ENCODE results near the gene IVD.

IVD gene

DNA sequence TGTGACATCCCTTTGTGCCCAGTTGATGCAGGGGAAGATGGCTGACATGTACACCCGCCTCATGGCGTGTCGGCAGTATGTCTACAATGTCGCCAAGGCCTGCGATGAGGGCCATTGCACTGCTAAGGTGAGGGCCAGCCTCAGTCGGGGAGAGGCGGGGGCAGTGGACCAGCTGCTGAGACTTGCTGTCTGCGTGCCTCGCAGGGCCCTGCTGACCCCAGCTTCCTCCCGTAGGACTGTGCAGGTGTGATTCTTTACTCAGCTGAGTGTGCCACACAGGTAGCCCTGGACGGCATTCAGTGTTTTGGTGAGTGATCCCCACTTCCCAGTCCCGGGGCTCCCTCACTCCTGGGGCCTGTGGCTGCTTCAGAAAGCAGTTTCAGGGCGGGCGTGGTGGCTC lies 10.5 kb downstream of the IVD start:
- DNase-seq, result no peak

- no peak for DNase-seq
These were observed 12.5 kb downstream of the IVD start for GRCh38 chr15:40418126-40418525.

DNA sequence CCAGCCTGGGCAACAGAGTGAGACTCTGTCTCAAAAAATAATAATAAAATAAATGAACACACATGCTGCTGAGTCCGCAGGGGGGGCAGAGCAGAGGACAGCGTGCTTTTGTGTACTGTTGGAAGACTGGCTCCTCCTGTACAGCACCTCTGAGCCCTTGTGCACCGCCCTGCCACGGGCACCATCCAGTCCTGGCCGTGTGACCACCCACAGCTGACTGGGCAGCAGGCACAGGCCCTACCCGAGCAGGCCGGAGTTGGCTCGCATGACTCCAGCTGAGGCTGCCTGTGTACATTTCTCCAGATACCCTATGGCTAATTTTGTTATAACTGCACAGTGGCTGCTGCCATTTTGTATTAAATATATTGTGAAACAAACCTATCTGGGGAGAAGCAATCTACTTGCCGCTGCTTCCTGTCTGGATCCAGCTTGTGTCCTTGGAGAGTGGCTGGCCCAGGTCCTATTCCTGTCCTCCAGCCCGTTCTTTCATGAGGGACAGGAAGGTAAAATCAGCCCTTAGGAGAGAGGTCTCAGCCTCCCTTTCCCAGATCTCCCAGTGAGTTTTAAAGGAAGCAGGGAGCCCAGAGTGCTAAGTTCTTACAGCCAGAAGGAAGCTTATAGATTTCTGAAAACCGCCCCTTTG lies 14.6 kb downstream of the IVD start:
- DNase-seq, result no peak

DNA sequence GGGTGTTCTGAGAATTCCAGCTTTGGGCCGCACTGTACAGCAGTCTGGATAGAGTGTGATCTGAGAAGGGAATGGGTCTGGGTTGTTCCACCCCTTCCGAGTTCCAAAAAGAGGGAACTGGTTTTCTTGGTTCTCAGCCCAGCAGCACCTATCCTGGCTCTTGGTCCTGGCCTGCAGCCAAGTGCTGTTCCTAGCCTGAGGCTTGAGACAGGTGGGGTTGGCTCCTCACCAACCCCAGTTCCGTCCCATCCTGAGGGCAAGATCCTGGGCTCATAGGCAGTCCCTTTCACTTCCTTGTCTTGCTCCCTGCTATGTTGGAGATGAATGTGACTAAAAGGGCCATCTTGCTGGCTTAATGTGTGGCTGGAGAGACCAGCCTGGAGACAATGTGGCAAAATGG lies 15.2 kb downstream of the IVD start:
- DNase-seq, result no peak

- peak; percentile 75 to 81 for DNase-seq
These were observed 15.9 kb downstream of the IVD start for GRCh38 chr15:40421246-40422157.

DNA sequence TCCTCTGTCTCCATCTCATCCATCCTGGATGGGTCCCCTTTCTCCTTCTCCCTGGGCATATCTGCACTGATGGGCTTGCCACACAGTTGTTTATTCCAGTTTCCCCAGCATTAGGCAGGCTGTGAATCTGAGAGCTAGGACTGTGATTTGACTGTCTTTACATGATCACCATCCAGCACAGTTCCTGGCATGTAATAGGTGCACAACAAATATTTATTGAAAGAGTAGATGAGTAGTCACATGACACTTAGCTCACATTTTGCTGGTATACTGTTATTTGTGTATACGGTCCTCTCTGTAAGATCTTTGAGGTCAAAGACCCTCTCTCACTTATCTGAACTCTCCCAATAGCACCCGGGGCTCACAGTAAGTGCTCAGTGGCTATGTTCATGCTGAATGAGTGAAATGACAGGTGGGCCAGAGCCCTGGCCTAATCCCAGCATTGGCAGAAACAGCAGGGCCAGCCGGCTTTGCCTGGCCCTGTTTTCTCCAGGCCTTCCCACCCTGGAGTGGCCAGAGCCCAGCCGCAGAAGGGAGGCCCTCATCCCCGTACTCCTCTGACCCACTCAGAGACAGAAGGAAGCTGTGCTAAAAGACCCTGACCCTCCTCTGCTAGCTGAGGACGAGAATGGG lies 19.0 kb downstream of the IVD start:
- DNase-seq, result no peak

DNA sequence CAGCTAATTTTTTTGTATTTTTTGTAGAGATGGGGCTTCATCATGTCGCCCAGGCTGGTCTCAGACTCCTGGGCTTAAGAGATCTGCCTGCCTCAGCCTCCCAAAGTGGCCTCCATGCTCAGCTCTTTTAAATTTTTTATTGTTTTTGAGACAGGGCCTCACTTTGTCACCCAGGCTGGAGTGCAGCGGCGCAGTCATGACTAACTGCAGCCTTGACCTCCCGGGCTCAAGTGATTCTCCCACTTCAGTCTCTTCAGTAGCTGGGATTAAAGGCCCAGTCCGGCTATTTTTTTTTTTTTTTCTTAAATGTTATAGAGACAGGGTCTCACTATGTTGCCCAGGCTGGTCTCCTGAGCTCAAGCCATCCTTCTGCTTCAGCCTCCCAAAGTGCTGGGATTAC lies 20.1 kb downstream of the IVD start:
- no peak for DNase-seq

- no peak for DNase-seq
These were observed 21.6 kb downstream of the IVD start for GRCh38 chr15:40427188-40427587.

DNA sequence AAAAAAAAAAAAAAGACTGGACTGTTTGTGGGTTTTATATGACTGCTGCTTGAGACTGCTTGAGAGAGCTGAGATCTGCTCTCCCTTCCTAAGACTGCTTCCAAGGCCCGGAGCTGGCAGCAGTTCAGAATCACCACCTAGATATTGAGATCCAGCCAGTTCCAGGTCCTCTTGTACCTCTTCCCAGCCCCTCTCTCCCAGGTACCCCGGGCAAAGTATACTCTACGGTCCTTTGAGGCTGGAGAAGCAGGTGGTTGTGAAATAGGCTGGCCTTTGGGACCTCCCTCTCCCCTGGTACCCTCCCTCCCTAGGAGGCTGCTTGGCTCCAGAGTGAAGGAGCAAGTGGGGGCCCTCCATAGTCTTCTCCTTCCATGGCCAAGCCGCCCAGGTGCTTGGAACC lies 22.6 kb downstream of the IVD start:
- DNase-seq, result no peak

DNA sequence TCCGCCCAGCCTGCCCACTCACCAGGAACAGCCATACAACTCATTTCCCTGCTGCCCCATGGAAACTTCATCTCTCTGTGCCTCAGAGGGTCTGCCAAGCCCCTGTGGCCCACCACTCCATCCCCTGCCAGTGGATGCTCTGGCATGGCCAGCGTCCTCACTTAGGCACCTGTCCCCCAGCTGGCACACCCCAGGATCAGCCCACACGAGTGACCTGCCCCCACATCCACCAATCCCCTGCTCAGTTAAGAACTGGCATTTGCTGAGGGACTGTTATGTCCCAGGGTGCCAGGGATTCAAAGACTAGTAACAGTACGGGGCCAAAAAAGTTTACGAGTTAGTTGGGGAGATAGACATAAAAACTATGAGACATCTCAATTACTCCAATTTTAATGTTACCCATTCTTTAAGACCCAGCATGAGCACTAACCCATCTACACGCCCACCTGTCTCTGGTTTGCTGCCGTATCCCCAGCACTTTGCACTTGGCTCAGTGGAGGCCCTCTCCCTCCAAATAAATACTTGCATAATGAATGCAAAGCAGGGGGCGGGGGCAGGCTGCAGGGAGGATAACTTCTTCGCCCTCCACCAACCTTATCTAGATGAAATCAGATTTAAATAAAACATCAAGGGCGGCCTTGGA lies 23.6 kb downstream of the IVD start:
- no peak for DNase-seq

DNA sequence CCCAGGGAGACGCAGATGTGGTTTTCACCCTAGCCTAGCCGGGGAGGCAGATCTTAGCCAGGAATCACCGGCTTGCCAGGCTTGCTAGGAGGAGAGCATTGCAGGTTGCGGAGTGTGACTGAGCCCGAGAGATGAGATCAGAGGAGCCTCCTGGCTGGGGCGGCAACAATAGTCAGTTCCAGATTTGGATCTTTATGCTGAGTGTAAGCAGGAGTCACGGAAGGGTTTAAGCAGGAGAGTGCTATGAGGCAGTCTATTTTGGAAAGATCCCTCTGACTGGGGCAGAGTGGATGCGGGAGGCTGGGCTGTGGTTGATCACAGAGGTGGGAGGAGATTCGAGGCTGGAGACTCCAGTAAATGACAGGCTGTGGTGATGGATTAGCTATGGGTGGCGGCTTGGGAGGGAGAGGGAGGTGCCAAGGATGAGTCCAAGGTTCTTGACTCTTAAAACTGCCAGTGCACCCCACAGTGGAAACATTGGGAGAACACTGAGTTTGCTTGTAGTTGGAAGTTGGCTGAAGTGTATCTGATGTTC lies 24.7 kb downstream of the IVD start:
- no peak for DNase-seq

GRCh38 chr15:40435023-40435709 lies 29.6 kb downstream of the IVD start:
- no peak for DNase-seq

GRCh38 chr15:40435710-40436089 lies 30.1 kb downstream of the IVD start:
- no peak for DNase-seq

GRCh38 chr15:40436116-40436891 lies 30.7 kb downstream of the IVD start:
- no peak for DNase-seq

- no peak for DNase-seq
These were observed 31.5 kb downstream of the IVD start for GRCh38 chr15:40436892-40437751.

DNA sequence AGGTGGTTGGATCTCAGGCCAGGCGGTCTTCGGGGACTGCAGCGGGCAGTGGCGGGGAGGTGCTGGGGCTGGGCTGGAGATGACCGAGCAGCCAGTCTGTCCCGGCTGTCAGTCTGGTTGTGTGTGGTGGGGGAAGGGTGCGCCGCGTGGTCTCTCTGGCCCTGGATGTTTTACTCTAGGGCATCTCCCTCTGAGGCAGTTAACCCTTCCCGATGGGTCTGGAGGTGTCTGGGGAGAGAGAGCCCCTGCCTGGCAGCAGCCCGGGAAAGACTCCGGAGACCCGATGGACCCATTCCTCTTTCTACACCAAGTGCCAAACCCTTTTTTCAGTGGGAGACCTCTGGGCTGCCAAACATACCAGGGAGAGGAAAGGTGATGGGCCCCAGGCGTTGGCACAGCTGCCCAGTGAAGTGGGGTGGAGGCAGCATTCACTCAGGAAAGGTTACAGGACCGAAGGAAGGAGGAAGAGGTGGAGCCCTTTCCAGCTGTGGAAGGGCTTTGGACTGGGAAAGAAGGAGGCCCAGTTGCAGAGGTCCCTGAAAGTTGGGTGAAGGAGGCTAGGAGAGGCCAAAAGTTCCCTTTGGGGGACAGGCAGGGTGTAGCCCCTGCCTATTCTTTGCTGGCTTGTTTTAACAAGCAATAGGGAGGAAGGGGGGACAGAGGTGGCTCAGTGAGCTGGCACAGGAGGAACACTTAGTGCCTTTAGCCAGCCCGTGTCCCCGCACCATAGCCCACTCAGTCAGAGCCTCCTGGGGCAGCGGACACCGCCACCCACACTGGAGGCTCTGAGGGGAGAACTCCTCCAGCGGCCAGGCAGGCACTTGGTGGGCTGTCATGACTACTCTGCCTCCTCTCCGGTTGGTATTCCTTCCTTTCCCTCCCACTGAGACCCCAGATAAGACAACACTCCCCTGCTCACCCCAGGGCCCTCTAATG lies 32.4 kb downstream of the IVD start:
- no peak for DNase-seq

DNA sequence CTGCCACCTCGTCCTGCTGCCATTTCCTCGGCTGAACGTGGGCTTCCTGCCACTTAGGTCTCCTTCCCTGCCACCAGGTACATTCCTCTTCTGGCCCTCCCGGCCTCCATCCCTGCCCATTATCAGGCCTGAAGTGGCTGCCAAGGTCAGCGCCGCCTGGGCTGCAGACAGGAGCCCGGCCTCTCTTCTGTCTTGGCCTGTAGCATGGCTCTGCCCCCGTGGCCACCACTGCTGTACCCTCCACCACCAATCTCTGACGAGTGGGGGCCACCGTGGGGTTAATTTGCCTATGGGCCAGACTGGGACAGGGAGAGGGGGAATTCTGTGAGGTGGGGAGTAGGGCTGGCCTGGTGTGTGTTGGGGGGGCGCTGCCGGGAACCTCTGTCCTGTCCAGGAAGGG lies 33.1 kb downstream of the IVD start:
- DNase-seq, result no peak

GRCh38 chr15:40439461-40439959 lies 33.9 kb downstream of the IVD start:
- DNase-seq, result no peak

Measured in activated CD4-positive, alpha-beta T cell treated with anti-CD3 and anti-CD28 coated beads, Interleukin-2, amount 50 U/mL, for 4 hours (primary cell).